ENCODE results near the gene BAAT.
"Not testable (repeated sequence)": the region's sequence is repeated elsewhere in the genome, so short reads cannot be mapped to it uniquely, and the experiment has no call there.

BAAT gene

DNA sequence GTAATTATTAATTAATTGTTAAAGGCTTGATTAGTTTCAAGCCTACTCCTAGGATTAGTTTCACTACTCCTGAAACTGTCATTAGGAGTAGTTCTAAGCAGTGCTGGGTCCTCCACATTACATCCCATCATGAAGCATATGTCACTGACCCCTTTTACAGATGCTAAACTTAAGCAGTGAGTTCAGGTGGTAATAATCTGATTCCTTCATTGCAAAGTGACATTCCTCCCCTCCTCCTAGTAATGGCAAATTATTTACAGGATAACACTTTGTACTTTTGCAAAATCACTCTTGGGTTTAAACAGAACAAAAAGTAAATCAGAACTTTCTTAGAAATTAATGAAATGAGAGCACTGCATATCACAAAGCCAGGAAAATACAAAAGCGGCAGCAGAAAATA, 52.4 kb downstream of the BAAT start:
- Histone ChIP-seq H3K4me1 (no peaks in the 10 kb centered on the region), H3K9me3 (no peaks in the 10 kb centered on the region), H3K27me3 (no peaks in the 10 kb centered on the region), H3K36me3 (no peaks in the 10 kb centered on the region), H3K4me3 (ENCODE audit: low read depth, low read length) (no peak overlapping the region)
- no peak for DNase-seq
- TF ChIP-seq, protein P1, sequence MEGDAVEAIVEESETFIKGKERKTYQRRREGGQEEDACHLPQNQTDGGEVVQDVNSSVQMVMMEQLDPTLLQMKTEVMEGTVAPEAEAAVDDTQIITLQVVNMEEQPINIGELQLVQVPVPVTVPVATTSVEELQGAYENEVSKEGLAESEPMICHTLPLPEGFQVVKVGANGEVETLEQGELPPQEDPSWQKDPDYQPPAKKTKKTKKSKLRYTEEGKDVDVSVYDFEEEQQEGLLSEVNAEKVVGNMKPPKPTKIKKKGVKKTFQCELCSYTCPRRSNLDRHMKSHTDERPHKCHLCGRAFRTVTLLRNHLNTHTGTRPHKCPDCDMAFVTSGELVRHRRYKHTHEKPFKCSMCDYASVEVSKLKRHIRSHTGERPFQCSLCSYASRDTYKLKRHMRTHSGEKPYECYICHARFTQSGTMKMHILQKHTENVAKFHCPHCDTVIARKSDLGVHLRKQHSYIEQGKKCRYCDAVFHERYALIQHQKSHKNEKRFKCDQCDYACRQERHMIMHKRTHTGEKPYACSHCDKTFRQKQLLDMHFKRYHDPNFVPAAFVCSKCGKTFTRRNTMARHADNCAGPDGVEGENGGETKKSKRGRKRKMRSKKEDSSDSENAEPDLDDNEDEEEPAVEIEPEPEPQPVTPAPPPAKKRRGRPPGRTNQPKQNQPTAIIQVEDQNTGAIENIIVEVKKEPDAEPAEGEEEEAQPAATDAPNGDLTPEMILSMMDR (IDR thresholded peaks at IDR 0.05; ENCODE audit: low read depth, low read length) = no peak

DNA sequence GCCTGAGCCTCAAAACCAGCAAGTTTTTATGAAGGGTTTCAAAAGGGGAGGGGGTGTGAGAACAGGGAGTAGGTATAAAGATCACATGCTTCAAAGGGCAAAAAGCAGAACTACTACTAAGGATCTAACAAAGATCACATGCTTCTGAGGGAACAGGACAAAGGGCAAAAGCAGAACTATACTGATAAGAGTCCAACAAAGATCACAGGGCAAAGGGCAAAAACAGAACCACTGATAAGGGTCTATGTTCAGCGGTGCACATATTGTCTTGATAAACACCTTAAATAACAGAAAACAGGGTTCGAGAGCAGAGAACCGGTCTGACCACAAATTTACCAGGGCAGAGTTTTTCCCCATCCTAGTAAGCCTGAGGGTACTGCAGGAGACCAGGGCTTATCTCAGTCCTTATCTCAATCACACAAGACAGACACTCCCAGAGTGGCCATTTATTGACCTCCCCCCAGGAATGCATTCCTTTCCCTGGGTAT, 57.3 kb downstream of the BAAT start:
- not testable (repeated sequence) for DNase-seq; H3K4me3 ChIP-seq (ENCODE audit: low read depth, low read length); H3K9me3 ChIP-seq; H3K27me3 ChIP-seq; H3K4me1 ChIP-seq; H3K36me3 ChIP-seq

DNA sequence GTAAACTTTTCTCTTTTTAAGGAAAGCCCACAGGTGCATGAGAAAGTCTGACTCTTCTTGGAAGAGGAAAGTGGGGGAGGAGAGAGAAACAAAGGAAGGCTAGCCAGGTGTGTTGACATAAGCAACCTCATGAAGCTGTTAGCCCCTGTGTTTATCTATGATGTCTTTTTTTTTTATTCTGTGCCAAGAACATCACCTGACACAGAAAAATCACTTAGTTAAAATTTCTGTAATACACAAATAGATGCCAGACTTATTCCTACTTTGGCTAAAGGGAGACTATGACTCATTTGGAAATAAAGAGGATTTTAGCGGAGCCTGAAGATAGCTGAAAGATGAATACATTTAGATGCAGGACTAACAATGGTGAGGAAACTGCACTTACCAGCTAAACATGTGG, 58.3 kb downstream of the BAAT start:
- no peak for DNase-seq
- Histone ChIP-seq H3K4me3 (ENCODE audit: low read depth, low read length) (no peak overlapping the region), H3K27me3 (peaks cover 2% of the 10 kb centered on the region; the same call in 1 of the 2 replicates), H3K36me3 (no peaks in the 10 kb centered on the region), H3K4me1 (no peaks in the 10 kb centered on the region), H3K9me3 (no peaks in the 10 kb centered on the region)
- TF ChIP-seq, protein P1 (IDR thresholded peaks at IDR 0.05; ENCODE audit: low read depth, low read length) = no peak

DNA sequence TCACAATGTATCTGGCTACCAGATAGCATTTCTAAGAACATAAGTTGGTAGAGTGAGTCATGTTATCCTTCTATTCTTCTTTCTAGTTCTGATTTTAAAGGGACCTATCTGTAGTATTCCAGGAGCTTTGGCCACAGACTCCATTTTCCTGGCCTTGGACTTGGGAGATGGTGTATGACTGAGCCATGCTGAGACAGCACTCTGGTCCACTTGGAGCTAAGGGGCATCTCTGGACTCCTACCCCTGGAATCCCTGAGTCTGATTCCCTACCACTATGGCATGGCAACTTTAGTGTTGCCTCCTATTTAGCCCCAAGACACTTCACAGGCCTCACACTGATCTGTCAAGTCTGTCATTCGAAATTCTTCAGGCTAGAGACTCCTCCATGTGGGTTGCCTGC, 58.8 kb downstream of the BAAT start:
- Histone ChIP-seq H3K27me3 (peaks cover 2% of the 10 kb centered on the region; the same call in 1 of the 2 replicates), H3K4me3 (ENCODE audit: low read depth, low read length) (no peak overlapping the region), H3K9me3 (no peaks in the 10 kb centered on the region), H3K4me1 (no peaks in the 10 kb centered on the region), H3K36me3 (no peaks in the 10 kb centered on the region)
- DNase-seq = no peak
- TF ChIP-seq, protein P1 (IDR thresholded peaks at IDR 0.05; ENCODE audit: low read depth, low read length) = no peak

DNA sequence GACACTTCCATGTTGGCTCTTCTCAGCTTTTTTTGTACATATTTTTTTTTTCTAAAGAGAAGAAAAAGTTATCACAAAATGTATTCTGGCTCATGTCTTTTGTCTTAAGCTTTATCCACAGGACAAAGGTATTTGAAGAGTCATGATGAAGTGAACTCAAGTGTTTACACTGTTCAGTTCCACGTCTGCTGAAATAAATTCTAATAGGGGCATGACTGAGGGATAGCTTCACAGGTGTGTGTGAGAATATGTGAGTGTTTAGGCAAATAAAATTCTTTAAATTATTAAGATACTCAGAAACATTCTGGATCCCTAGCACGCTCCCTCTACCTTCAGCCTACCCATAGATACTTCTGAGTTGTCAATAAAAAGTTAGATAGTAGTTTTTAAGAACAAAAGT, 59.8 kb downstream of the BAAT start:
- TF ChIP-seq, protein P1 (IDR thresholded peaks at IDR 0.05; ENCODE audit: low read depth, low read length) = no peak
- Histone ChIP-seq H3K36me3 (no peaks in the 10 kb centered on the region), H3K9me3 (no peaks in the 10 kb centered on the region), H3K4me1 (no peaks in the 10 kb centered on the region), H3K4me3 (ENCODE audit: low read depth, low read length) (no peak overlapping the region), H3K27me3 (peaks cover 2% of the 10 kb centered on the region; the same call in 1 of the 2 replicates)
- DNase-seq = no peak

DNA sequence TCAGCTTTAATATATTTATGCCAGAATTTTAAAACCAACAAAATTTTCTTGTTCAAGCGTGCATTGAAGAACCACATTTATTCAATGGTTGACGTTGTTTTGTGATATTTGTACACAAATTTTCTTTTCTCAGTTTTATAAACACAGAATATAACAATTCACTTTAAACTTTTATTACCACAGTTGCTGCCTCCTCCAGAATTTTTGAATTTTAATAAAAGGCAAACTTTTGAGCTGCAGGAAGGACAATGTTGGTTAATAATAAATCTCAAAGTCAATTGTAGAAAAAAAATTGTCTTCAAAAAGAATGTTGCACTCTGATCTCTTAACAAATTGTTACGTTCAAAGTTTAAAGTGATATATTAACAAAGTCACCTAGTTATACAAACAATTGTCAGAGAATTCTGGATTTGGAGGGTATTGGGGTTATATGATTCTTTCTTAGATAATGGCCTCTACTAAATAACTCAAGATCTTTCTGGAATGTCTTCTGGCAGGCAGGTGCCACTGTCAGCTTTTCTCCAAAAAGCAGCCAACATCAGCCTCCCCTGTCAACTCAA, 60.5 kb downstream of the BAAT start:
- H3K36me3 ChIP-seq = no peaks in the 10 kb centered on the region
- DNase-seq = no peak
- H3K27me3 ChIP-seq = peaks cover 2% of the 10 kb centered on the region; the same call in 1 of the 2 replicates
- no peak overlapping the region for H3K4me3 ChIP-seq (ENCODE audit: low read depth, low read length)
- no peaks in the 10 kb centered on the region for H3K9me3 ChIP-seq
- no peaks in the 10 kb centered on the region for H3K4me1 ChIP-seq
- TF ChIP-seq, protein P1 (IDR thresholded peaks at IDR 0.05; ENCODE audit: low read depth, low read length) = no peak

Measured in BE2C (cell line).